Measurements from ENCODE around the gene PLEKHH2.
"Not testable (repeated sequence)": the region's sequence is repeated elsewhere in the genome, so short reads cannot be mapped to it uniquely, and the experiment has no call there.

Gene PLEKHH2

DNA sequence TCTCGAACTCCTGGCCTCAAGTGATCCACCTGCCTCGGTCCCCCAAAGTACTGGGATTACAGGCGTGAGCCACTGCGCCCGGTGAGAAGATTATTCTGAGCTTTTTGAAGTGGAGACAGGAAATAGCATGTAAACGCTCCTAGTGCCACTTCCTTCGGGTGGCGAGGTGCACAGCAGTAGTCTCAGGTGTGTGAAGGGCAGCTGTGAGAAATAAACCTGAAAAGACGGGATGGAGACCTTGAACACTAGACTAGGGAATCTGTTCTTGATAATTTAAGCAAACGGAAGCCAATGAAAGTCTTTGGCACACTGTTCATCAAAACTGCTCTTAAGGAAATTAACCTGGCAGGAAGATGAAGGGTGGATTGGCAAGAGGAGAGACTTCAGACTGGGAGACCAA lies 439 bp upstream of the PLEKHH2 start:
- DNase-seq (ENCODE audit: low read depth in 2 of 2), result peak in 1 of 2 donors; percentile 7

DNA sequence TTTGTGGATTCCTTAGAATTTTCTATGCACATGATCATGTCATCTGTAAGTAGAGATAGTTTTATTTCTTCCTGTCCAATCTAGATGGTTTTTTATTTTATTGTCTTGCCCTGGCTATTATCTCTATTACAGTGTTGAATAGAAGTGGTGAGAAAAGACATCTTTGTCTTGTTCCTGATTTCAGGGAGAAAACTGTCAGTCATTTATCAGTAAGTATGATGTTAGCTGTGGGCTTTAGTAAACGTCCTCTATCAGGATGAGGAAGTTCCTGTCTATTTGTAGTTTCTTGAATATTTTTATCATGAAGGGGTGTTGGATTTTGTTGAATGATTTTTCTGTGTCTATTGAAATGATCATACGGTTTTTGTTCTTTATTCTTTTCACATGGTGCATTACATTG lies 5.3 kb downstream of the PLEKHH2 start:
- no peak for DNase-seq (ENCODE audit: low read depth in 2 of 2)

DNA sequence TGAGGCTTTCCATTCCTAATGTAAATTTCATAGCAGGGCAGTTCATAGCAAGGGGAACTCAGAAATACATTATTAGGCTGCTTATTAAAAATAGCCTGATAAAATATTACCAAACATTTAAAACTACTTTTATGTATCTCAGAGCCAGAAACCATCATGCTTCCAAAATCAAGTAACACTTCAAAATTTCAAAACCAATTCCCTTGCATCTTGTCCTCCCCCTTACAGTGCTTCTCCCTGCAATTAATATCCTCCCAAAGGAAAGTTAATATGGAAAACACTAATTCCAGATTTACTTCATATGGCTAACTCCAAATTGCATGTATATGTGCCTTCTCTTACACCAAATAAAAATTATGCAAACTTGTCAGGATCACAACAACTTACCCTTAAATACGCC lies 6.6 kb downstream of the PLEKHH2 start:
- no peak for DNase-seq (ENCODE audit: low read depth in 2 of 2)

DNA sequence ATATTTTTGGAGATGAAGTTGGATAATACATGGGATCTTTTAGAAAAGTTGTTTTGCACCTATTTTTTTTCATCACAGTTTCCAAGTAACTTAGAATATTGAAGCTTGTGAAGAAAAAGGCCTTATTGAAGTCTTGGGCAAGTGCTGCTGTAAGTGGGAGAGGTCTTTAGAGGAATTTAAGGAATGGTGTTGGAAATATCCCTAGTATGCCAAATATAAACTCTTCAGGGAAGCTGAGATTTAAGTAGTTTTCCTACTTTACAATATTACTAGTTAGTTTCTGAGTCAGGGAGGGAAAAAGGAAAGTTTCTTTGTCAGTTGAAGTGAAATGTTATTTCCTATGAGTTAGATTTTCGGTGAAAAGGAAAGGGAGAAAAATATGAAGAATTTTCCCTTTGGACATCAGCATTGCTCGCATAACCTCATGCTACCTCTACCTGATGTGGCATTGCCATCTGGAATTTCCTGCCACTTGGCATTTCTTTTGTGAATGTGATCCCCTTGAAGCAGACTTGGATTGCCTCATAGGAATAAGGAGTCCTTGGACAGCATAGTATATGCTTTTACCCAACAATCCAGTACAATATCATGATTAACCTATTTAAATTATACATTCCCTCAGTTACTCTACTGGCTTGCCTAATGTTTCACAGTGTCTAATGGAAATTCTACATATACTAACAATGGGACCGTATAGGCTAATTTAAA lies 12.1 kb downstream of the PLEKHH2 start:
- DNase-seq (ENCODE audit: low read depth in 2 of 2), result no peak

DNA sequence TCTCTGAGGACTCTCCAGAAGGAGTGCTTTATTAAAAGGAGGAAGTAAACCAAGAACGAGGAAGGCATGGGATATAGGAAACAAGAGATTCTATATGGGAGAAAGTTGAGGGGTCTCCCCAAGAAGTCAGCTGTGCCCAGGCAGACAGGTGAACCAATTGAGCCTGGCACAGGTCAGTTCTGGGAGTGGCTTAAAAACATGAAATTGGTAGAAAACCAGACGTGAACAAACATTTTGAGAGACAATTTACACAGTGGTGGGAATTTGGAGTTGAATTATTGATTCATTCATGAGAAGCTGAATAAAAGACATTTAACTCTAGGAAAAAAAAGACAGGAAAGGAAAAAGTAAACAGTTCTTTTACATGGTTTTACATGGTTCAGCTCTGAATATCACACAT lies 16.4 kb downstream of the PLEKHH2 start:
- DNase-seq (ENCODE audit: low read depth in 2 of 2), result no peak

DNA sequence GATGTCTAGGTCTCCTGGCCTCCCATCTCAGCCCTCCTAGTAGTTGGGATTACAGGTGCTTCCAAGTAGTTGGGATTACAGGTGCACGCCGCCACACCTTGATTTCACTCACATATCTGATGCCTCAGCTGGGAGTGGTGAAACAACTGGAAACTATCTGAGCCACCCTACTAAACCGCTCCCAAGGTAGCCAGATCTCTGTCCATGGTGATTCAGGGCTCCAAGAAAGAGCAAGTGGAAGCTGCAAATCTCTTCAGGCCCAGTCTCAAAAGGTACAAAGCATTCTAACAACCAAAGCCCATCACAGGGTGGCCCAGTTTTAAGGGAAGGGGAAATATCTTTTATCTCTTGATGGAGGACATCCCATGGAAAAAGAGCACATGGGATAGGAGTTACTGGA lies 20.2 kb downstream of the PLEKHH2 start:
- DNase-seq (ENCODE audit: low read depth in 2 of 2), result no peak

DNA sequence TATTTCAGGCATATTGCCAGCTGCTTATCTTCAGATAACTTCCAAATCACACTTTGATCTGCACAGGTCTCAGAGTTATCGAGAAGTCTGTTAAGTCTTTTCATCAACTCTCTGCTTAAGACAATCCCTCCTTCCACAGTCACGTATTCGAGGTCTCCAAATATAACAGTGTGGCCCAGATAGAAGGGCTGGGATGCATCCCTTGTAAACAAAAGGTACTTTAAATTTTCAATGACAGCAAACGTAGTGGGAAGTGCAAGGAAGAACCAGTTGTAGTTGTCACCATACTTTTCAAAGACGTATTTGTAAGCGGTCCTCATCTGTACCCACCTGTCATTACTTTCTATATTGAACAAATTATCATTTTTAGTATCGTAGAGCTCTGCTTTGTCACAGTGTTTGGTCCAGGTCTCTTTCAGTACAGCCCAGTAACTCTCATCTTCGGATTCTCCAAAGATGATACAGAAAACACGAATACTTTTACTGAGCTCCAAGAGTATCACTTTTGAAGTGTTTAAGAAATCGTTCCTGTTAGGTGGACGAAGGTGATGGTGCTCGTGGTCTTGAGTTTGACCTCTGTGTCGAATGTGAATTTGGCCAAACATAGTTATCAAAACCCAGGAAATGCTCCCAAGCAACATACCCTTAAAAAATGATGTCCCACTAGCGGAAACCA lies 38.7 kb downstream of the PLEKHH2 start:
- DNase-seq (ENCODE audit: low read depth in 2 of 2), result no peak

DNA sequence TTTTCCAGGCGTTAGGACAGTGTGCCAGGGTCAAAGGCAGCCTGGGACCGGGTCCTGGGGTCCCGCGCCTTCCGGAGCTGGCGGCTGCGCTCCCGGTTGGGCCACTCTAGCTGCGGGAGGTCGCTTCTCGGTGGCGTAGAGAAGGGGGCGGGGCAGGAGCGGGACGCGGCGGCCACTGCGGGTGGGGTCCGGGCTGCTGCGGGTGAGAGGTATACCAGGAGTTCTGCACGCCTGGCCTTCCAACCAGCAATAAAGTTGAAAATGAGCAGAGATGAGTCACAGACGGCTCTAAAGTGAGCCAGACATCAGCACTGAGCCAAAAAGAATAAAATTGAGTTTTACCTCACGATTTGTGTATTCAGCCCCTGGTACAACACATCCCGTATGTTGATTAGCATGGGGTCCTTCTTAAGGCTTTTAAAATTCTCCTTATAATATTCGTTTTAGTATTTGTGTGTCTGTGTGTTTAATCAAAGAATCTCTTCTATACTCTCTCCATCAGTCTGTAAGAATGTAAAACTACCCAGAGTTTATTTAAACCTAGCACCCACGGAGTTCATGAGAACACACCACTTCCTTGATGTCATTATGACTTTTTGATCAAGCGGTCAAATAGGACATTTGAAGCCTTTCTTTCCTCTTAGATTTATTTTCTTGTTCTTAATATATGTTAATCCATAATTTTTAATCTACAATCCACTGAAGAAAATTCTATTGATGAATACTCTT lies 39.4 kb downstream of the PLEKHH2 start, which contains the start of gene C1GALT1C1L:
Gene C1GALT1C1L (minus strand): TSS at position 108 of the 729 bp plus-strand sequence. CDS start 107 bp downstream, at position 1.
- peak; percentile 1 to 22 for DNase-seq (ENCODE audit: low read depth in 2 of 2)

DNA sequence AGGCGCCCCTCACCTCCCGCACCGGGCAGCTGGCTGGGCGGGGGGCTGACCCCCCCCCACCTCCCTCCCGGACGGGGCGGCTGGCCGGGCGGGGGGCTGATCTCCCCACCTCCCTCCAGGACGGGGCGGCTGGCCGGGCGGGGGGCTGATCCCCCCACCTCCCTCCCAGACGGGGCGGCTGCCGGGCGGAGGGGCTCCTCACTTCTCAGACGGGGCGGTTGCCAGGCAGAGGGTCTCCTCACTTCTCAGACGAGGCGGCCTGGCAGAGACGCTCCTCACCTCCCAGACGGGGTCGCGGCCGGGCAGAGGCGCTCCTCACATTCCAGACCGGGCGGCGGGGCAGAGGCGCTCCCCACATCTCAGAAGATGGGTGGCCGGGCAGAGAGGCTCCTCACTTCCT lies 40.7 kb downstream of the PLEKHH2 start:
- not testable (repeated sequence) for DNase-seq (ENCODE audit: low read depth in 2 of 2)

DNA sequence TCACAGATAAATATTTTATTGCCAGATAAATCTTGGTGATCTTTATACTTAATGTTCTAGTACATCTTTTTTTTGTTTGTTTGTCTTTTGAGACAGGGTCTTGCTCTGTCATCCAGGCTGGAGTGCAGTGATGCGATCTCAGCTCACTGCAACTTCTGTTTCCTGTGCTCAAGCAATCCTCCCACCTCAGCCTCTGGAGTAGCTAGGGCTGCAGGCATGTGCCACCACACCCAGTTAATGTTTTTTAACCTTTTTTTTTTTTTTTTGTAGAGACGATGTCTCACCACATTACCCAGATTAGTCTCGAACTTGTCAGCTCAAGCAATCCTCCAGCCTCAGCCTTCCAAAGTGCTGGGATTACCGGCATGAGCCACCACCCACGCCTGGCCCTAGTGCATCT lies 48.3 kb downstream of the PLEKHH2 start:
- no peak for DNase-seq (ENCODE audit: low read depth in 2 of 2)

DNA sequence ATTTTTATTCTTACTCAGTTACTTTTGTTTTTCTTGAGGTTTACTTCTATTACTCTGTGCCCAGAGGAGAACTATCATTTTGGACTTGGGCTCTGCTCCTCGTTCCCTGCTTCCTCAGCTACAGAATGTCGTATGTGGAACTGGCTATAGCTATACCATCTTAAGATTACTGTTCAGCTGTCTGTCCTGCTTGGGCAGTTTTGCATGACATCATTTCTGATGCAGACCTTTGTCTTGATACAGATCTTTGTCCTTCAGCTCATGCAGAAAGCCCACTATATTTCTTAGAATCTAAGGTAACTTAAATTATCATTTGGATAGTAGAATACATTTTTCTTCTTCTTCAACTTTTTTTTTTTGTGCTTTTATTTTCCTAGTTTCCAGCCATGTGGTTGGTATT lies 52.9 kb downstream of the PLEKHH2 start:
- no peak for DNase-seq (ENCODE audit: low read depth in 2 of 2)

DNA sequence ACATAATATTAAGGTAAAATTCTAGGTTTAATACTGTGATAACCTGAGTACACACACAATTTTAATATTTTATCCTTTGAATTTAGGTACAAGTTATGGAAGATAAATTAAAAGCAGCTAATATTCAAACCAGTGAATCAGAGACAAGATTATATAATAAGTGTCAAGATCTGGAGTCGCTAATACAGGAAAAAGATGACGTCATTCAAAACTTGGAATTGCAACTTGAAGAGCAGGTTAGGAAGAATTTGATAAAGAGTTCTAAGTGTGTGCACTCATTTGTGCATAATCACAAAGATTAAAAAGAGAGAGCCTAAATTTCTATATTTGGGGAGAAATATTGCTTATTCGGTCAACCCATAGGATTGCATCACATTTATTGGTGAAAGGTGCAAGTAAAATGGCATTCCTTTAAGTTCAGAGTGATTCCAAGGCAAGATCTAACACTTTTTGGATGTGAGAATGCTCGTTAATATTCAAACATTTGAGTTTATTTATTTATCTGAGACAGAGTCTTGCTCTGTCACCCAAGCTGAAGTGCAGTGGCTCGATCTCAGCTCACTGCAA lies 55.5 kb downstream of the PLEKHH2 start:
- no peak for DNase-seq (ENCODE audit: low read depth in 2 of 2)

DNA sequence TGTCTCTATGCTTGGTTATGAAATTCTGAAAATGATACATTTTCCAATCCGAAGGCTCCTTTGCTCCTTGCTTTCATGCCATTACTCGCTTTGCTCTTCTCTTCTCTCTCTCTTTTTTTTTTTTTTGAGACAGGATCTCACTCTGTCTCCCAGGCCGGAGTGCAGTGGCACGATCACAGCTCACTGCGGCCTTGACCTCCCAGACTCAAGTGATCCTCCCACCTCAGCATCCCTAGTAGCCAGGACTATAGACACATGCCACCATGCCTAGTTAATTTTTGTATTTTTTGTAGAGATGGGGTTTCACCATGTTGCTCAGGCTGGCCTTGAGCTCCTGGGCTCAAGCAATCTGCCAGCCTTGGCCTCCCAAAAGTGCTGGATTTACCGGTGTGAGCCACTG lies 61.1 kb downstream of the PLEKHH2 start:
- DNase-seq (ENCODE audit: low read depth in 2 of 2), result not testable (repeated sequence)

DNA sequence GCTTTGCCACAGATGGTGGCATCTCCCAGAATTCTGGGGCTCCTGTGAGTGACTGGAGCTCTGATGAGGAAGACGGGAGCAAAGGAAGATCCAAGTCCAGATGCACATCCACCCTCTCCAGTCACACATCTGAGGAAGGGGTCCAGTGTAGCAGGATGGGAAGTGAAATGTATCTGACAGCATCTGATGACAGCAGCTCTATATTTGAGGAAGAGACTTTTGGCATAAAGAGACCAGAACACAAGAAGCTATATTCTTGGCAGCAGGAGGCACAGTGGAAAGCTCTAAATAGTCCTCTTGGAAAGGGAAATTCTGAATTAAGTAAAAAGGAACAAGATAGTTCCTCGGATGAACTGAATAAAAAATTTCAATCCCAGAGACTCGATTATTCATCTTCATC lies 62.7 kb downstream of the PLEKHH2 start:
- DNase-seq (ENCODE audit: low read depth in 2 of 2), result no peak

DNA sequence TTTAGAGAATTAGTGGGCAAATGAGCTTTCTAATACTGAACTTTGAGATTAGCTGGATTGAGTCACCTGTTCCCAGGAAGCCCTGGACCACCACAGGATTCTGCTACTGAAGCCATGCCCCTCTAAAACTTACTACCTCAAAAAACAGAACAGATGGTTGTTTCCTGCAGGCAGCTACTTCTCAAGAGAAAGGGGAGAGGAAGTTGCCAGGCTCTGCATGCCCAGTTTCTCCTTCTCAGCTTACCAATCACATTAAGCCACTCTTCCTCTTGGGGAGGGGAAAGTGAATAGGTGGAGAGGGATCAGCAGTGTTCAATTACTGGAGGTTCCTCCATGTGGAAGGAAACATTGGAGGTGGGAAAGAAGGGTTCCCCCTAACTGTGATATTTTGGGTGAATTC lies 64.1 kb downstream of the PLEKHH2 start:
- DNase-seq (ENCODE audit: low read depth in 2 of 2), result no peak

DNA sequence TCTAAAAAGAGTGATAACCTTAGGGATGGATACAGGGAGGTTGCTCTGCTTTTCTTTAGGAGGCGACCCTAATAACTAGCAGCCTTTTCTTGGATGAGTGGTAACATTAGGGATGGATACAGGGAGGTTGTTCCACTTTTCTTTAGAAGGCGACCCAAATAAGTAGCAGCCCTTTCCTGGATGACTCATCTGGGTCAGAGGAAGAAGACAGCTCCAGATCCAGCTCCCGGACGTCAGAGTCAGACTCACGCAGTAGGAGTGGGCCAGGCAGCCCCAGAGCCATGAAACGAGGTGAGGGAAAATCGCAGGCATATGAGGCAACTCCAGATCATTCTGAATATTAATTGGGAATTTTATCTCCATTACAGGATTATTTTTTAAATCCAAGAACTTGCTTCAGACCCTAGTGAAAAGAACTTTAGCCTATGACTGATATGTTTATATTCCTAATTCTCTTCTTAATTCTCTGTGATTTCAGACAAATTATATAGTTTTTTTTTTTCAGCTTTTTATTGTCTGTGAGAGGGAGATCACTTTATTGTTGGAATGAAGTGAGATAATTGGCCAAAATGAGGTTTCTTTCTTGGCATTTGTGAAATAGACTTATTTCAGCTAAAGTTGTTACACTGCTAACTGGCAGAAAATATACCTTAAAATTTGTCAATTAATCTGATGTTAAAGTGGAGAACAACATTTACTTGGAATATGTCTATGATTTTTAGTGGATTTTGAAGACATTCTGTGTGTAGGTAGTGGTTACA lies 70.4 kb downstream of the PLEKHH2 start:
- no peak for DNase-seq (ENCODE audit: low read depth in 2 of 2)

DNA sequence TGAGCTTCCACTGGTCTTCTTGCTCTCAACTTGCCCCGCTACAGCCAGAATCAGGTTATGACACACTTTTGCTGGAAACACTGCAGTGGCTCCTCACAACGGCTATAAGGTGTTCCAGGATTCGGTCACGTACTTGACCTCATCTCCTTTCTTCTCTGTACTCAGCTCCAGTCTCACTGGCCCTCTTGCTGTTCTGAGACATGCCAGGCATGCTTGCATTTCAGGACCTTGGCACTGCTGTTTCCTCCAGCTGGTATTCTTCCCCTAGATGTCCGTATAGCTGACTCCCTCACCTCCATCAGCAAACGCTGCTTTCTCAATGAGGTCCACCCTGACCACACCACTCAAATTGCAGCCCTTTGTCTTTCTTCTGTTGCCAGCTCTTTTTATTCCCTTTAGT lies 71.1 kb downstream of the PLEKHH2 start:
- no peak for DNase-seq (ENCODE audit: low read depth in 2 of 2)

DNA sequence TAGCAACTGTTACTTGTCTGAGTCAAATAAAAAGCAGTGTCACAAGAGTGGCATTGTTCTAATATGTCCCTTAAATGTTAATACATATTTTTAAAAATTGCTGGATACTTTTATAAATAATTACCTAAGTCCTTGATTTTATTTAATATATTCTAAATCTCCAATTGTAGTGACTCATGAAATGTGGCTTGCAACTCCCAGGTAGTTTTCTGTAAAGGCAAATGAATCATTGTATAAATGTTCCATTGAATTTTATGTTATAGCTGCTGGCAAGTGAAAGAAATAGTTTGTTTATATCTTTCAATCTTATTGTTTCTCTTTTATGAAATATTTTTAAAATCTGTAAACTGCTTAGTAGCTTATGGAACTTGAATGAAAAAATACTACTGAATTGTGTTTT lies 71.8 kb downstream of the PLEKHH2 start:
- no peak for DNase-seq (ENCODE audit: low read depth in 2 of 2)

DNA sequence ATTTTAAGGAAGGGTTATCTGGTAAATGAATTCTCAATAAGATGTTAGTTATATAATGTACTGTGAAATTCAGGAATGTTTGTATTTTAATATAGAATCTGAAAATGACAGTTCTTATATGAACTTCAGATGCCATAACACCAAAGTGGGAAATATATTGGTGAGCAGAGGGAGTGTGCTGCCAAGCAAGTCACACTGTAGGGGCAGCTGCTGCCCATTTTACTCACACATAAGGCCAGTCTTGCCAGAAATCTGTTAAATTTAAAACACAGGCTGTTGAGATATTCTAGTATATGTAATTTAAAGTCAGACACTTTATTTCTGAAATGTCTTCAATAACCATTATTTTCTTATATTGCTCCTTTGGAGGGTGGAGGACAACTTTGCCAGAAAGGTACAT lies 73.8 kb downstream of the PLEKHH2 start:
- DNase-seq (ENCODE audit: low read depth in 2 of 2), result no peak

DNA sequence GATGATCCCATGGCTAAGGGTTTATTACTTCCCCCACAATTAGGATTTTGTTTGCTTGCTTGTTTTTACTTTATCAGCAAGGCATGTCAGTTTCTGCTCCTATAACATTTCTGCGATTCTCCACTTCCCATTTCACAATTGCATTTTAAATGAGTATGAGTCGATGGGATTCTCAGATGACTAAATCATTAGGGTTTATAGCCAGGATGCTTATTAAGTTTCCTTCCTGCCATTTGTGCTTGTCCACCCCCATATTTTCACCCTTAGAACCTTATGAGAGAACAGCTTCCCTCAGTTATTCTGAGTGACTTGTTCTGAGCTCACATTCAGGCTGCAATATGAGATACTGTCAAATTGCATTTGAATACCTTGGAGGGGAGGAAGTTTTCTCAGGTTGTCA lies 77.1 kb downstream of the PLEKHH2 start:
- no peak for DNase-seq (ENCODE audit: low read depth in 2 of 2)

DNA sequence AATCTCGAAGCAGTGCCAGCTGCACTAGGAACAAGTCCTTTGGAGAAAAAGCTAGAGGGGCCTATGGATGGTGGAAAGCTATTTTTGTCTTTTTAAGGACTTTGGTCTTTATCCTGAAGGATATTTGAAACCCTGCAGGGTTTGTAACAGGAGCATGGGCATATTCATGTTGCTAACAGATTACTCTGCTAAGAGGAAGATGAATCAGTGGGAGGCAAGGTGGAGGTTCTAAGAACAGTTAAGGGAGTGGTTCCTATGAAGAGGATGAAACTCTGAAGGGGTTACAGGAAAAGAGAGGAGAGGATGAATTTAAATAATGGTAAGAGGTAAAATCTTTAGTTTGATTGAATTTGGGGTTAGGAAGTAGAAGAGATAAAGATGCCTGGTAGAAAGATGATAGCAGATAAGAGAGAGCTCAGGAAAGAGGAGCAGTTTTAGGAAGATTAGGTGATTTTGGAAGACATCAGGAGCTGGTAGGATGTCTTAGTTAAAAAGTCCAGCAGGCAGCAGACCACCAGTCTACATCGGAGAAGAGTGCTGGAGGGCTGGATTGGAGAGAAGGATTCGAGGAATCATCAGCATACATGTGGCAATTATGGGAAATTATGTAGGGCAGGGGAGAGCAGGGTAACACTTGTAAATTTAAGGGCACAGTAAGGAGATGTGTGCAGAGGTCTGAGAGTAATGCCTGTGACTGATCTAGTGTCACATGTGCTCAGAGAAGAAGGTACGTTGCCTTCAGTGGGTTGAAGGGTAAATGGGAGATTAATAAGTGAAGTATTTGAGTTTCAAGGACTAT lies 78.4 kb downstream of the PLEKHH2 start:
- DNase-seq (ENCODE audit: low read depth in 2 of 2), result no peak

Measured in stimulated activated CD4-positive, alpha-beta T cell treated with anti-CD3 and anti-CD28 coated beads, Interleukin-1b, Interleukin-23, amount 100 ng/mL, for 4 hours (primary cell).